IPS-20b (cell line): Measurements from ENCODE around the gene GPR68.
A peak's percentile ranks its signal among the peaks of the same experiment; 100 is the strongest.
"Not testable (repeated sequence)": the region's sequence is repeated elsewhere in the genome, so short reads cannot be mapped to it uniquely, and the experiment has no call there.

Source experiments
- H3K27ac ChIP-seq: one replicate; pipeline ENCODE4 v1.5.1; 2013; ENCODE audit warnings: low read length
- H3K27me3 ChIP-seq: 2 replicates; pipeline ENCODE4 v1.6.1; 2013; ENCODE audit warnings: mild to moderate bottlenecking, low read length, inconsistent platforms; ENCODE audit not compliant: insufficient read depth
- H3K36me3 ChIP-seq: 2 replicates; pipeline ENCODE4 v1.6.1; 2013; ENCODE audit warnings: low read depth, mild to moderate bottlenecking, inconsistent platforms, low read length, moderate library complexity; ENCODE audit not compliant: insufficient read depth
- H3K4me1 ChIP-seq: 2 replicates; pipeline ENCODE4 v1.6.1; 2013; ENCODE audit warnings: mild to moderate bottlenecking, control low read depth, inconsistent platforms, low read length, moderate library complexity; ENCODE audit not compliant: insufficient read depth
- H3K4me3 ChIP-seq: 2 replicates; pipeline ENCODE4 v1.5.1; 2013; ENCODE audit warnings: mild to moderate bottlenecking, low read length, inconsistent platforms
- H3K9ac ChIP-seq: 2 replicates; pipeline ENCODE4 v1.6.1; 2013; ENCODE audit warnings: low read depth, mild to moderate bottlenecking, inconsistent platforms, low read length, moderate library complexity
- H3K9me3 ChIP-seq: 2 replicates; pipeline ENCODE4 v1.6.1; 2013; ENCODE audit warnings: mild to moderate bottlenecking, low read depth, low read length, inconsistent platforms; ENCODE audit not compliant: insufficient read depth

Gene GPR68

GRCh38 chr14:91271639-91272038, 27.1 kb upstream of the GPR68 start:
- H3K27ac ChIP-seq = no peak overlapping the region

GRCh38 chr14:91270619-91271018, 26.1 kb upstream of the GPR68 start:
- Histone ChIP-seq H3K9me3 (no peaks in the 10 kb centered on the region), H3K36me3 (peaks cover 17% of the 10 kb centered on the region; the same call in 1 of the 2 replicates), H3K27ac (no peak overlapping the region), H3K4me1 (no peaks in the 10 kb centered on the region), H3K9ac (no peak overlapping the region), H3K4me3 (no peak overlapping the region), H3K27me3 (peaks cover 7% of the 10 kb centered on the region)

More at GRCh38 chr14:91271639-91272038, 27.1 kb upstream of the GPR68 start:
- H3K27me3 ChIP-seq = no peaks in the 10 kb centered on the region
- no peak overlapping the region for H3K4me3 ChIP-seq
- H3K9me3 ChIP-seq = no peaks in the 10 kb centered on the region
- H3K9ac ChIP-seq = no peak overlapping the region
- H3K4me1 ChIP-seq = no peaks in the 10 kb centered on the region
- peaks cover 23% of the 10 kb centered on the region for H3K36me3 ChIP-seq

GRCh38 chr14:91270188-91270587, 25.7 kb upstream of the GPR68 start:
- no peak overlapping the region for H3K27ac ChIP-seq
- no peaks in the 10 kb centered on the region for H3K9me3 ChIP-seq
- H3K4me3 ChIP-seq = no peak overlapping the region
- H3K36me3 ChIP-seq = peaks cover 17% of the 10 kb centered on the region; the same call in 1 of the 2 replicates
- peaks cover 11% of the 10 kb centered on the region for H3K27me3 ChIP-seq
- no peaks in the 10 kb centered on the region for H3K4me1 ChIP-seq
- no peak overlapping the region for H3K9ac ChIP-seq

GRCh38 chr14:91269076-91269991, 24.8 kb upstream of the GPR68 start:
- peaks cover 12% of the 10 kb centered on the region; the same call in 1 of the 2 replicates for H3K36me3 ChIP-seq
- peaks cover 20% of the 10 kb centered on the region for H3K27me3 ChIP-seq
- H3K9me3 ChIP-seq = no peaks in the 10 kb centered on the region
- no peak overlapping the region for H3K27ac ChIP-seq
- H3K9ac ChIP-seq = no peak overlapping the region; the same call in 1 of the 2 replicates
- H3K4me3 ChIP-seq = no peak overlapping the region
- no peaks in the 10 kb centered on the region for H3K4me1 ChIP-seq

GRCh38 chr14:91267965-91268437, 23.5 kb upstream of the GPR68 start:
- Histone ChIP-seq H3K4me1 (no peaks in the 10 kb centered on the region), H3K9ac (no peak overlapping the region), H3K9me3 (no peaks in the 10 kb centered on the region), H3K27ac (no peak overlapping the region), H3K27me3 (peaks cover 33% of the 10 kb centered on the region), H3K4me3 (no peak overlapping the region), H3K36me3 (0 out of 2 replicates have a peak, but pooled peaks cover 6% of the 10 kb centered on the region)

GRCh38 chr14:91266276-91266675, 21.8 kb upstream of the GPR68 start:
- not testable (repeated sequence) for H3K27ac ChIP-seq

GRCh38 chr14:91265404-91265803, 20.9 kb upstream of the GPR68 start:
- no peak overlapping the region for H3K27ac ChIP-seq
- H3K4me3 ChIP-seq = no peak overlapping the region
- H3K9ac ChIP-seq = no peak overlapping the region

More at GRCh38 chr14:91266276-91266675, 21.8 kb upstream of the GPR68 start:
- not testable (repeated sequence) for H3K9me3 ChIP-seq, H3K4me3 ChIP-seq, H3K4me1 ChIP-seq, H3K36me3 ChIP-seq, H3K9ac ChIP-seq
- H3K27me3 ChIP-seq = peaks cover 35% of the 10 kb centered on the region

GRCh38 chr14:91264151-91265150, 19.9 kb upstream of the GPR68 start:
- peaks cover 35% of the 10 kb centered on the region for H3K27me3 ChIP-seq
- H3K27ac ChIP-seq = no peak overlapping the region
- H3K9me3 ChIP-seq = no peaks in the 10 kb centered on the region
- H3K9ac ChIP-seq = no peak overlapping the region; the same call in 1 of the 2 replicates
- no peaks in the 10 kb centered on the region for H3K36me3 ChIP-seq
- H3K4me3 ChIP-seq = peak overlapping the region; percentile 69
- no peaks in the 10 kb centered on the region for H3K4me1 ChIP-seq

More at GRCh38 chr14:91265404-91265803, 20.9 kb upstream of the GPR68 start:
- H3K36me3 ChIP-seq = no peaks in the 10 kb centered on the region
- no peaks in the 10 kb centered on the region for H3K9me3 ChIP-seq
- peaks cover 35% of the 10 kb centered on the region for H3K27me3 ChIP-seq
- no peaks in the 10 kb centered on the region for H3K4me1 ChIP-seq

- H3K4me3 ChIP-seq = no peak overlapping the region
- H3K27me3 ChIP-seq = peaks cover 35% of the 10 kb centered on the region
- no peaks in the 10 kb centered on the region for H3K36me3 ChIP-seq
- no peaks in the 10 kb centered on the region for H3K9me3 ChIP-seq
- no peak overlapping the region for H3K9ac ChIP-seq
- H3K4me1 ChIP-seq = no peaks in the 10 kb centered on the region
- no peak overlapping the region for H3K27ac ChIP-seq
These were observed 18.8 kb upstream of the GPR68 start for GRCh38 chr14:91263329-91263728.

GRCh38 chr14:91261986-91262549, 17.6 kb upstream of the GPR68 start:
- no peaks in the 10 kb centered on the region for H3K9me3 ChIP-seq
- H3K36me3 ChIP-seq = no peaks in the 10 kb centered on the region
- 0 out of 2 replicates have a peak, but pooled peaks cover 5% of the 10 kb centered on the region for H3K4me1 ChIP-seq
- no peak overlapping the region for H3K27ac ChIP-seq
- H3K9ac ChIP-seq = no peak overlapping the region
- no peak overlapping the region for H3K4me3 ChIP-seq
- peaks cover 35% of the 10 kb centered on the region for H3K27me3 ChIP-seq

GRCh38 chr14:91261115-91261514, 16.6 kb upstream of the GPR68 start:
- 0 out of 2 replicates have a peak, but pooled peaks cover 6% of the 10 kb centered on the region for H3K4me1 ChIP-seq
- H3K27ac ChIP-seq = no peak overlapping the region
- no peak overlapping the region for H3K4me3 ChIP-seq

More at GRCh38 chr14:91261115-91261514, 16.6 kb upstream of the GPR68 start:
- Histone ChIP-seq H3K36me3 (no peaks in the 10 kb centered on the region), H3K9me3 (no peaks in the 10 kb centered on the region), H3K27me3 (peaks cover 33% of the 10 kb centered on the region), H3K9ac (no peak overlapping the region)
